GM21381 (cell line): ENCODE data around the gene ARL4D.
"Not testable (repeated sequence)": the region's sequence is repeated elsewhere in the genome, so short reads cannot be mapped to it uniquely, and the experiment has no call there.

Experiments
- ATAC-seq: cut with Tn5 transposase; IDR thresholded peaks from one replicate; pipeline ENCODE4 v1.9.1; 2021; ENCODE audit warnings: mild to moderate bottlenecking, moderate library complexity; ENCODE audit not compliant: unreplicated experiment

ARL4D gene

DNA sequence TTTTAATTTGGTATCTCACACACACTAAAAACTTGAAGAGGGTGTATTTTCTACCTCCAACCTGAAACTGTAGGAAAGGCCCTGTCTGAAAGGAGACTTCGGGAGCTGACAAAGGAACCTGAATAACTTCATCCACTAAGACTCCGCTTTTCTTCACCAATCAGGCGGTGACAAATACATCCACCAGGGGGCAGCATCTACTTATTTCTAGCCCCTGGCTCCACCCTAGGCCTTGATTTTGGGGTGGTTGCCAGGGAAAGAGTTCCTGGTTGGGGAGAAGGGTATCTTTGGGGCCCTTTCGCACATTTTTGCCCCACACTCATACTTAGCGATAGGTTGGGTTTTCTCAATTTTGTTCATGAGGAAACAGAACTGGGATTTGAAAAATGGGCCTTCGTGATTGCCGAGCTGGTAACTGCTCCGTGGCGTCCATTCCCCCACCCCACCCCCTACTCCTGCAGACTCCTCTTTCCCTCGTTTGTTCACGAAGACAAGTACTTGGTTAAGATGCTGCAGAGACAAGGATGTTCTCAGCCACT lies 4.8 kb upstream of the ARL4D start:
- ATAC-seq: no peak

DNA sequence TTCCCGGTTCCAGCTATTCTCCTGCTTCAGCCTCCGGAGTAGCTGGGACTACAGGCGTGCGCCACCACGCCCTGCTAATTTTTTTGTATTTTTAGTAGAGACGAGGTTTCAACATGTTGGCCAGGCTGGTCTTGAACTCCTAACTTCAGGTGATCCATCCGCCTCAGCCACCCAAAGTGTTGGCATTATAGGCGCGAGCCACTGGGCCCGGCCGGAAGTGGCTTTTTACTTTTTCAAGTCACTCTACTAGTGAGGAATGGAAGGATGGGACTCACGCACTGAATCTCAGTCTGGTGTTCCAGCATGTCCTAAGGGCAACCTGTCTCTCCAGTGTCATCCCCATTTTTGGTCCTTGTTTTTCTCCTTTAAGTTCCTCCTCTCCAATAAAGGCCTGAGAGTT lies 4.1 kb upstream of the ARL4D start:
- ATAC-seq: not testable (repeated sequence)

DNA sequence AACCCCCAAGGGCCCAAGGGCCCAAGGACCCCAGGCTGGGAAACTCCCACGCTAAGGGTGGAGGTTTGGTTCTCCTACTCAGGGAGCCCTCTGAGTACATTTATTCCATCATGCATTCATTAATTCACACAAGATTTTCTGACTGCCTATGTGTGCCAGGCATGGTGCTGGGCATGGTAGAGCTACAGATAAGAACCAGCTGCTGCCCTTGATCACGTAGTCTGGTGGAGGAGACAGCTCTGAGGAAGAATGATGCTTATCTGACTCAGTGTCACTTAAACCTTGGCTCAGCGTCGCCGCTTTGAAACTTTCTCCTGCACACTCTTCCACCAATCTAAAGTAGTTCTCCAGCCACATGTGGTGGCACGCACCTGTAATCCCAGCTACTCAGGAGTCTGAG lies 3.6 kb upstream of the ARL4D start:
- no peak for ATAC-seq

DNA sequence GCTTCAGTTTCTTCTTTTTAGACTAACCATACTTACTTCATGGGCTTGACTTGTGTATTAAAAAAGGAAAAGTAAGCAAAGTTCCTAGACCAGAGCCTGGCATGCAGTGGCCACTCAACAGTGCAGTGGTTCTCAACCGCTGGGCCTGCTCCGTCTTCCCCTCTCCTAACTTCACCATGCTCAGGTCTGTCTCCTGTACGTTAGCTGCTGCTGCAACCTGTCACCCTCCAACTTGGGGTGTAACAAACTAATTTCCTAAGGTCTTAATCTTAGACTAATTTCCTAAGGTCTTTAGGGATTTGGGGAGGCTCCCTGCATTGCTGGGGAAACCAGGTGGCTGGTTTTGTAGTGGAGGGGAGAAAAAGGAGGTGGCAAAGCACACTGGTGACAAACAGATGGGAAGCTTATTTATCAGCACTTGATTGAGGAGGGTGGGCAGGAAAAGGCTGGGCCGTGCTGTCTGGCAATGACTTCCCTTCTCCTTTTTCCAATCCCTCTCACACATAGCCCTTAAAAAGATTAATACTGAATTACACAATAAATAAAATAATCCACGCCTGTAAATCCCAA lies 2.2 kb upstream of the ARL4D start:
- no peak for ATAC-seq

DNA sequence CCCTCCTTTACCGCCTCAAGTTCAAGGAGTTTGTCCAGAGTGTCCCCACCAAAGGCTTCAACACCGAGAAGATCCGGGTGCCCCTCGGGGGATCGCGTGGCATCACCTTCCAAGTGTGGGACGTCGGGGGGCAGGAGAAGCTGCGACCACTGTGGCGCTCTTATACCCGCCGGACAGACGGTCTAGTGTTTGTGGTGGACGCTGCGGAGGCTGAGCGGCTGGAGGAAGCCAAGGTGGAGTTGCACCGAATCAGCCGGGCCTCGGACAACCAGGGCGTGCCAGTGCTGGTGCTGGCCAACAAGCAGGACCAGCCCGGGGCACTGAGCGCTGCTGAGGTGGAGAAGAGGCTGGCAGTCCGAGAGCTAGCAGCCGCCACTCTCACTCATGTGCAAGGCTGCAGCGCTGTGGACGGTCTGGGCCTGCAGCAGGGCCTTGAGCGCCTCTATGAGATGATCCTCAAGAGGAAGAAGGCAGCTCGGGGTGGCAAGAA lies 1.1 kb downstream of the ARL4D start:
- ATAC-seq: no peak

DNA sequence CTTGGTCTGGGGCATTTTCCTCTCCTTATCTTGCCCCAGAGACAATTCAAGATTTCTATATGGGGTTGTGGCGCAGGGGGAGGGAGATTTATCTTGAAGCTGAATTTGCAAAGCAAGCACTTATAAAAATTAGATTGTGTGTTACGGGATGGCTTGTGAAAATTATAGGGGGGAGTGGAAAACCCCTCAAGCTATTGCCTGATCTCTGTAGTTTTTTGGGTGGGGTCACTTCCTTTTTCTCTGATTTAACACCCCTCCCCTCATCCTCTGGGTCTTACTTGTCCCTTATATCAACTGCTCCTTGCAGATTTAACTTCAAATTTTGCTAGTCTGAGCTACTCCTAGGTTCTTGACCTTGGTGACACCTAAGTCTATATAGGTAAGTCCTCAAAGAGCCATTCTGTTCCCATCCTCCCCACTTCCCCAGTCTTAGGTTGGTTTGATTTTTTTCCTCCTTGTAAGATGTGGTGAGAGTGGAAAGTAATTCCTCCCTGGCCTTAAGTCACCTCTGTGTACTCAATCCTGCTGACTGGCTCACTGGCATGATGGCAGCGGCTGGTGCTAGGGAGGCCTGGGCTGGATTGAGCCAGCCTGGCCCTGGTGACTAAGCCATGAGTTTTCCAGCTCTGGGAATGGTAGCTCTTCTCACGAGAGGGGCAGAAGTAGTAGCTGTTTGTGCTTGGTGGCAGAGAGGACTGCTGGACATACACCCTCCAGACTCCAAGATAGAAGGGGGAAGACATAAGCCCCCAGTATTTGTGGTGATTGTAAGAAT lies 2.3 kb downstream of the ARL4D start:
- no peak for ATAC-seq

DNA sequence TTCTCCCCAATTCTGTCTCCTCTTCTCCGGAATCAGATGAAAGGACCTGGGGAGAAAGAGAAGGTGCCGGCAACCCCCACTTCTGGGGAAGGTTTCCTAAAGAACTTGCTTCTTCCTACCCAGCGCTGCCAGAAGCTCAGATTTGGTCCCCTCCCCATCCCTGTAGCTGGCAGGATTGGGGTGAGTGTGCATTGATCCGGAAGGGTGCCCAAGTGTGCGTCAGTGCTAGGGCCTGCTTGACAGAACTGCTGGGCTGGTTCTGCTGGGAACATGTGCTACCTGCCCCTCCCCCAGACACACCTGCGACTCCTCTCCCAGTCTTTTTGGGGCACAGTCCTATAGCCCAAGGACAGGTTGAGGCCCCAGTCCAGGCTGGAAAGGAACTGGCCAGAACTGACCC lies 3.3 kb downstream of the ARL4D start:
- ATAC-seq: no peak

DNA sequence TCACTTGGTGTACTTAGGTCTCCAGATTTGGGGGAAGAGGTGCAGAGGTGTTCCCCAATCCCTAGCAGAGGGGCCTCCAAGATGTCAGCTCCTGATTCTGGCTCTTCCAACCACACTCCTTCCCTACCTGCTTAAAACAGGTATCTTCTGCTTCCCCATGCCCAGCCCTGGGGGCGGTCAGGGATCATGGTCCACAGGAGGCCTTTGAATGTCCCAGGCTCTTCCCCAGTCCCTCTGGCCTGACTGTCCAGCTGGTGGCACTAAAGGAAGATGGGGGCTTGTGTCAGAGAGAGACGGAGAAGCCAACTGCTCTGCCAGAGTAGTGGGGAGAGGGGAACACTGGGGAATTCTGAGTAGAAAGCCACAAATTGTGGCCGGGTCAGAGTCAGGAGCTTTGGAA lies 3.8 kb downstream of the ARL4D start:
- no peak for ATAC-seq

DNA sequence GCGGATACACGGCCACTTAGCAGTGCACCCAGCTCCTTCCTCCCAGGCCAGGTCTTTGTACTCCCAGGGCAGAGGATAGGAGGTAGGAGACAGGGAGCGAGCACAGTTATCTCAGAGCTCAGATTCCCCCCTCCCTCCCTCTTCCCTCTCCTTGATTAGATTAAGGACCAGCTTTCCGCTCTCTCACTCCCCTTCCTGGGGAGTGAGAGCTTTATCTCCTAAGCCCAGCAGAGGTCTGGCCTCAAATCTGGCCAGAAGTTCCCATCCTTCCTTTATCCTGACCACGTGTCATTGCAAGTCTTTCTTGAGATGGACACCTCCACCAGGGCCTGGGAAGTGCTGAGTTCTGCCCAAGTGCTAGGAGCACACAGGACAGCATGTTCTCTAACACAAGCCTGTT lies 5.1 kb downstream of the ARL4D start:
- no peak for ATAC-seq

DNA sequence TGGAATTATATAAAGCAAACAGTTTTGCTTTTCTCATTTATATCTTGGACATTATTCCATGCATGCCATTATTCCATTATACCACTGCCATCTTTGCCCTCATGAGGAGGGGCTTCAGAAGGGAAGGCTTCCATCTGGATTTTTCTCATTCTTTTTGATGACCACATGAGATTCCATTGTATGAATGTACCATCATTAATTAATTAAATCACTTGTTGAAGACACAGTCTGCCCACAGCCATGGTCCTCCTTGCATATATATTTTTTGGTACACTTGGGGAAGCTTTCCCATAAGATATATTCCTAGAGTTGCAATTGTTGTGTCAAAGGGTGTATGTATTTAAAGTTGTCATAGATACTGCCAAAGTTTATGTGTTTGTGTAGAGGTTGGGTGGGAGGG lies 7.1 kb downstream of the ARL4D start:
- no peak for ATAC-seq

DNA sequence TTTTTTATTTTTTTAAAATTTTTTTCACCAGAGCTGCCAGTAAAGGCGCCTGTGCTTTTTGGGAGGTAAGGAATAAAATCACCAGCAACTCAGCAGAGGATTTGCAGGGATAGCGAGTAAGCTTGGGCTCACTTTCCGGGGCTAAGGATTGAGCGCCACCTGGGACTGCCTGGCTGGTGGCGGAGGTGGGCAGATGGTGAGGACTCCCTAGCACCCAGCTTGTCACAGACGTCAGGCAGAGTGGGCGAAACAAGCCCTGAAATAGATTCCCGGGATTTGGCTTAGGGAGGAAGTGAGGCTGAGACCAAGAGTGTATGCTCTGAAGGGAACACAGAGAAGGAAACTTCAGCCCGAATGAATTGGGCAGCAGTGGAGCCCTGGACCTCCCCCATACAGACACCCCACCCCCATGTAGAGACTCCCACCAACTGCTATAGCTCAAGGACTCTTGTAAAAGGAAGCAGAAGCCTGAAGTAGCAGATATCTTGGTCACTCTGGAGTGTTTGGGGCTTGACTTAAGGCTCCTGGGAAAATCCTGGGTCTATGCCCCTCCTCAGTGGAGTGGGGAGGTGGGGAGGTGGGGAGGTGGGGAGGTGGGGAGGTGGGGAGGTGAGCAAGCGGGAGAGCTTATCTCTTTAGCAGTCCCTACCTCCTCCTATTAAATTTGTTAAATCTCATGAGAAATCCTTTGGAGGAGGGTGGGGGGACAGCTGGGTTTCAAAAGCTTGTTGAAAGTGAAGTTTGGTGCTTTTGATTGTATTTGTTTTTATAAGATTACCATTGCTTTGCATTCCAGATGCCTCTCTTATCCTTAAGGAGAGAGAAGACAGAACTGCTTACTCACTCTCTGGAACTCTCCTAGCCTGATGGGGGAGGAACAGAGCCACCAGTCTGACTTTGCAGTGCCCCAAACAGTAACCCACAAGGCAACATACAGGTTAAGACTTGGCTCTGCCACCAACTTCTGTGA lies 8.2 kb downstream of the ARL4D start:
- ATAC-seq: no peak

DNA sequence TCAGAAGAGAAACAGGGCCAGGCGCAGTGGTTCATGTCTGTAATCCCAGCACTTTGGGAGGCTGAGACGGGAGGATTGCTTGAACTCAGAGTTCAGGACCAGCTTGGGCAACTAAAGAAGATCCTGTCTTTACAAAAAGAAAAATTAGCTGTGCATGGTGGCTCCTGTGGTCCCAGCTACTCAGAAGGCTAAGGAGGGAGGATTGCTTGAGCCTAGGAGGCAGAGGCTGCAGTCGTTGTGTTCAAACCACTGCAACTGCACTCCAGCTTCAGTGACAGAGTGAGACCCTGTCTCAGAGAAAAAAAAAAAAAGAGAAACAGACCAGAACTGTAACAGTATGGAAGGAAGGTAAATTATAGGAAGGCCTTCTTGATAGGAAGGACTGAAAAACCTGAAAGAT lies 10.3 kb downstream of the ARL4D start:
- no peak for ATAC-seq

DNA sequence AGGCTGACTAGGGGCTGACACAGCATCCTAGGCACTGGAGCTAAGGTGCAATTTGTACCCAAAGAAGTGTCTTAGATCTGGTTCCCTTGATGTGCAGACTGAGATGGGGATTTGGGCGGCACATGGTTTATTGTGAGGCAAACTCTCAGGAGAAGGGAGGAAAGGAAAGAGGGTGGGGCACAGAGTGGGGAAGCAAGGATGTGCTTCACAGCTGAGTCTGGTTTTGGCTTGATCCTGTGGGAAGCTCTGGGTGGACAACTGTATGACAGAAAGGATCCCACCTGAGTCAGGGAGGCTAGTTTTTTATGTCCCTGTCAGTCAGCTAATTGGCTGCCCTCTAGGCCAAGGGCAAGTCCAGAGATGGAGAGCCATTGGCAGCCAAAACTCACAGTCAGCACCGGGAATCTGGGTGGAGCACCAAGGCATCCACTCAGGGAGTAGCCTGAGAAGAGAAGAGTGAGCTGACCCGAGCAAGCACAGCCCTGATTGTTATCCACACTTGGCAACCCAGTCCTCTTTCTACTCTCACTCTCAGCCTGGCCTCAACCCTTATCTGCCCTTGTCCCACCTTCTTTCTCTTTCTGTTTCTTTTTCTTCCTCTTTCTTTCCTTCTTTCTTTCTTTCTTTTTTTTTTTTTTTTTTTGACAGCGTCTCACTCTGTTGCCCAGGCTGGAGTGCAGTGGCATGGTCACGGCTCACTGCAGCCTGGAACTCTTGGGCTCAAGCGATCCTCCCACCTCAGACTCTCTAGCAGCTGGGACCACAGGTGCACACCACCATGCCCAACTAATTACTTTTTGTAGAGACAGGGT lies 12.0 kb downstream of the ARL4D start:
- no peak for ATAC-seq

DNA sequence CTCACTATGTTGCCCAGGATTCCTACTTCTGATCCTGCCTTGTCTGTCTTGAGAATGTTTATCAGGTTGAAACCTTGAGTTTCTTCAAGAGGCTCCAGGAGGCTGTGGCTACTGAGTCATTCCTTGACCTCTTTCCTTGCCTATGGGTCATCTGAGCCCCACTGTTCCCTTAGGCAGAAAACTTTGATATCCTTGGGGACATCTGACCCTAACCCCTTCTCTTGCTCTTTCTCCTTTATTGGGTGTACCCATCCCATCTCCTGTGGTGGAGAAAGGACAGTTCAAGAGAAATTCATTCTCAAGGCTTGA lies 12.5 kb downstream of the ARL4D start:
- ATAC-seq: no peak

DNA sequence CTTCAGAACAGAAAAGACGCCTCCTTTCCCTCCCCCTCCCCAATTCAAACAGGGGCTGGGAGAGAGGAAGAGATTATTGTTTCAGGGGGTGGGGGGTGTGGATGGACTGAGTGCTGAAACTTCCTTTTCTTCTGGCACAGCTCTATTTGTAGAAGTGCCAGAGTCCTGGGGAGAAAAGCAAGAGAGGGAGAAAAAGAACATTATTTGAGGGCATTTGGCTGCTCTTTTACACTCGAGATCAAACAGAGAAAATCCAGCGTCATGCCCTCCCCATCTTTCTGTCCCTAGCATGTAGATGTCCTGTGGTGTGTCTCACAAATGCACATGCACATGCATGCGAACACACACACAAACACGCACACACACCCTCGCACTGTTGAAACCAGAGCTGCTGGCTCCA lies 13.0 kb downstream of the ARL4D start:
- no peak for ATAC-seq

DNA sequence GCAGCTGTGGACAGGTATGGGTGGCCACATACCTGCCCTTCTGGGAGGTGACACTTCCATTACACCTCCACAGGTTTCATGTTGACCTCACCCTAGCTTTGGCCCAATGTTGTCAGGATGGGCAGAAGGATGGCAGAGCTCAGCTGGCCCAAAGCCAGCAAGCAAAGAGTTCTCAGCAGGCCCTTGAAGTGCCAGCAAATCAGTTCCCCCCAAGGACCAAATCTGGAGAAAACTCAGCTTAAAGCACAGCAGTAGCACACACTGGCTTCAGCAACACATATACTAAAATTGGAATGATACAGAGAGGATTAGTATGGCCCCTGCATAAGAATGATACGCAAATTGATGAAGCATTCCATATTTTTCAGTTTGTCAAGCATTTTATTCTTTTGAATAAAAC lies 13.4 kb downstream of the ARL4D start:
- no peak for ATAC-seq

DNA sequence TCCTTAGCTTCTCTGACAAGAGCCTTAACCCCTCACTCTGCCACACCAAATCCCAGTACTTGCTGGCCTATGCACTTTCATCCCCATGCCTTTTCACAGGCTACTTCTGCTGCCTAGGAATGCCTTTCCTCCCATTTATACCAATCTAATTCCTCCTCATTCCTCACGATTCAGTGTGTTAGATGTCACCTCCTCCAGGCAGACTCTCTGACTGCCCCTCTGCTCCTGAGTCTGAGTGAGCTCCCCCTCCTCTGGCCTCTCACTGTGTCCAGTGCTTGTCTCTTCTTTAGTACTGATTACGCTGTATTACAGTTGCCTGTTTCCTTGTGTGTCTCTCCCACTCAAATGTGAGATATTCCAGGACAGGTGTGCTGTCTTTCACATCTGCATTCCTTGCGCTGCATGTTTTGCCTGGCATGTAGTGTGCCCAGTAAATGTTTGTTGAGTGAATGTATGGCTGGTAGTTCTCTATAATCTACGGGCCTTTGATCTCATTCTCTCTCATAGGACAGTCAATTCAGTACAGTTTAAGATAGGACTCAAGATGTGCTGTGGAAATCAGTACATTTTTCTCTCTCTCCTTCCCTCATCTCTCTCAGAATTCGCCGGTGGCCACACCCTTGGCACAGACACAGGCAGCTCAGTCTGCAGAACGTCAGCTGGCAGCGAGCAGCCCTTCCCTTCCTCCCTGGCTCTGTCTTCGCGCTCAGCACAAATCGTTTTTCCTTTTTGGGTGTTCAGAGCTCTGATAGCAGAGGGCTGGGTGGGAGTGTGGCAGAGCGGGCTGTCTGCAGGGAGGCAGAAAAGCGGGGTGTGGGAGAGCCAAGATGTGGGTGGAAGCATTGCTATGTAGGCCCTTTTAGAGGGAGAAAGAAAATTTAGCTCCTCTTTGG lies 18.5 kb downstream of the ARL4D start:
- ATAC-seq: no peak

DNA sequence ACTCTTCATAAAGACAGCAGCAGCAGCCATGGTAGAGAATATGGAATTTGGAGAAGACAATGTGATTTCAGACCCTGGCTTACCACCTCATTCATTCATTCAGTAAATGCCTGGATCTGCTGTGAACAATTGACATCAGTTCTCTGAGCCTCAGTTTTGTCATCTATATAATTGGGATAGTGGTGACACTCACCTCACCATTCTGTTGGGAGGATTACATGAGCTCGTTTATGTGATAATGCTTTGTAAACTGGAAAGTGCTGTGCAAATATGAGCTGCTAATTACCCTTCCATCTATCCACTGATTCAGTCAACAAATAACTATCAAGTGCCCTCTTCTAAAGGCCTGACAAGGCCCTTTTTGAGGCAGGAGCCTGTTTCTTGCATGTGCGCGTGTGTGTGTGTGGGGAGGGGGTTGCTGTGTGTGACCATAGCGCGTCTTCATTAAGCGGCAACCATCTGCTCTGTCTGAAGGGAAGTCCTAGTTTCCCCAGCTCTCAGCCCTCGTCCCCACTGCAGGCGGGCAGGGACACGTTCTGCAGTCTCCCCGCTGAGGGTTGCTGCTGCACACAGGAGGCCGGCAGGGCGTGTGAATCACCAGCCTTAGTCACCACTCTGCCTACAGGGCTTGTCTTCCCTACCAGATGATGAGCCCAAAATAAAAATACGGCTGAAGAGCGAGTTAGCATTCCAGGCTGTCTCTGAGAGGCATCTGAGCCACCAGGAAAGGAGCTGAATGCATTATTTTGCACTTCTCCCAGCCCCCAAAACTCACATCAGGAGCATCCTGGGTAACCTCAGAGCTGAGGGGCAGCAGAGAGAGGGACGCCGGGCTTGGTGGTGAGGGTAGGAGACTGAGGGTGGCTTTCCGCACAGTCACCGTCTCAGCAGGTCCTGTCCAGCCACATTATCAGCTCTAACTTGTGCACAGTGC lies 19.9 kb downstream of the ARL4D start:
- no peak for ATAC-seq
